HEK293 (cell line): ENCODE results near the gene WNT7A.

ENCODE experiments used
- ZNF133 ChIP-seq: fragments of 450-650 bp; formaldehyde crosslinking; IDR thresholded peaks from 2 replicates; pipeline ENCODE4 v1.5.1; 2016; ENCODE audit warnings: missing biosample characterization, missing genetic modification characterization
- ZNF24 ChIP-seq: fragments of 450-650 bp; formaldehyde crosslinking; IDR thresholded peaks from 2 replicates; pipeline ENCODE4 v1.5.1; 2016; ENCODE audit warnings: missing biosample characterization, missing genetic modification characterization
- ZNF404 ChIP-seq: fragments of 450-650 bp; formaldehyde crosslinking; IDR thresholded peaks from 2 replicates; pipeline ENCODE4 v1.5.1; 2017; ENCODE audit warnings: missing biosample characterization, missing genetic modification characterization
- ZNF670 ChIP-seq: fragments of 450-650 bp; formaldehyde crosslinking; IDR thresholded peaks from 2 replicates; pipeline ENCODE4 v1.5.1; 2016; ENCODE audit warnings: missing biosample characterization, missing genetic modification characterization, low read depth
- ZNF792 ChIP-seq: fragments of 450-650 bp; formaldehyde crosslinking; IDR thresholded peaks from 2 replicates; pipeline ENCODE4 v1.5.1; 2016; ENCODE audit warnings: missing biosample characterization, missing genetic modification characterization
- TF ChIP-seq, protein P1 (sequence below): fragments of 450-650 bp; formaldehyde crosslinking; IDR thresholded peaks from 2 replicates; pipeline ENCODE4 v1.5.1; 2016; ENCODE audit warnings: missing biosample characterization, missing genetic modification characterization
- TF ChIP-seq, protein P2 (sequence below): fragments of 450-650 bp; formaldehyde crosslinking; IDR thresholded peaks from 2 replicates; pipeline ENCODE4 v1.5.1; 2016; ENCODE audit warnings: missing biosample characterization, missing genetic modification characterization
- TF ChIP-seq, protein P3 (sequence below): fragments of 450-650 bp; formaldehyde crosslinking; IDR thresholded peaks from 2 replicates; pipeline ENCODE4 v1.5.1; 2016; ENCODE audit warnings: missing biosample characterization, missing genetic modification characterization
- TF ChIP-seq, protein P4 (sequence below): fragments of 450-650 bp; formaldehyde crosslinking; IDR thresholded peaks from 2 replicates; pipeline ENCODE4 v1.5.1; 2016; ENCODE audit warnings: missing biosample characterization, missing genetic modification characterization, borderline replicate concordance

DNA sequence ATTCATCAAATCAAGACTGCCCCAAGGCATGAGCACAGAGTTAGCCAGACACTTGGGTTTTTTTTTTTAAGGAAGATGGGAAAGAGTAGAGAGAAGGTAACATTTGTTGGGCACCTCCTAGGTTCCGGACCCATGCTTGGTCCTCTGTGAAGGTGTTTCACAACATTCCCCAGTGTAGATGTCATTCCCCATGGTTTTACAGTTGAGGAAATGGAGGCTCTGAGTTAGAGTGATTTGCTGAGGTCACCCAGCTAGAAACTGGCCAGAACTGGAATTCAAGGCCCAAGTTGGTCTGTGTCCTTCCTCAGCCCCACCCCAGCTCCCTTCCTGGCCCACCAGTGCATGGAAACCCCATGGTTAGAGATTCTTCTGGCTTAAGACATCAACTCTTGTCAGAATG is 19.9 kb downstream of the WNT7A start:
- TF ChIP-seq, protein P1, sequence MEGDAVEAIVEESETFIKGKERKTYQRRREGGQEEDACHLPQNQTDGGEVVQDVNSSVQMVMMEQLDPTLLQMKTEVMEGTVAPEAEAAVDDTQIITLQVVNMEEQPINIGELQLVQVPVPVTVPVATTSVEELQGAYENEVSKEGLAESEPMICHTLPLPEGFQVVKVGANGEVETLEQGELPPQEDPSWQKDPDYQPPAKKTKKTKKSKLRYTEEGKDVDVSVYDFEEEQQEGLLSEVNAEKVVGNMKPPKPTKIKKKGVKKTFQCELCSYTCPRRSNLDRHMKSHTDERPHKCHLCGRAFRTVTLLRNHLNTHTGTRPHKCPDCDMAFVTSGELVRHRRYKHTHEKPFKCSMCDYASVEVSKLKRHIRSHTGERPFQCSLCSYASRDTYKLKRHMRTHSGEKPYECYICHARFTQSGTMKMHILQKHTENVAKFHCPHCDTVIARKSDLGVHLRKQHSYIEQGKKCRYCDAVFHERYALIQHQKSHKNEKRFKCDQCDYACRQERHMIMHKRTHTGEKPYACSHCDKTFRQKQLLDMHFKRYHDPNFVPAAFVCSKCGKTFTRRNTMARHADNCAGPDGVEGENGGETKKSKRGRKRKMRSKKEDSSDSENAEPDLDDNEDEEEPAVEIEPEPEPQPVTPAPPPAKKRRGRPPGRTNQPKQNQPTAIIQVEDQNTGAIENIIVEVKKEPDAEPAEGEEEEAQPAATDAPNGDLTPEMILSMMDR (tag by site-specific recombination) = no peak
- TF ChIP-seq ZNF404 (tag by site-specific recombination) = no peak
- no peak for TF ChIP-seq ZNF792
- TF ChIP-seq ZNF133 (tag by site-specific recombination) = no peak
- TF ChIP-seq, protein P2, sequence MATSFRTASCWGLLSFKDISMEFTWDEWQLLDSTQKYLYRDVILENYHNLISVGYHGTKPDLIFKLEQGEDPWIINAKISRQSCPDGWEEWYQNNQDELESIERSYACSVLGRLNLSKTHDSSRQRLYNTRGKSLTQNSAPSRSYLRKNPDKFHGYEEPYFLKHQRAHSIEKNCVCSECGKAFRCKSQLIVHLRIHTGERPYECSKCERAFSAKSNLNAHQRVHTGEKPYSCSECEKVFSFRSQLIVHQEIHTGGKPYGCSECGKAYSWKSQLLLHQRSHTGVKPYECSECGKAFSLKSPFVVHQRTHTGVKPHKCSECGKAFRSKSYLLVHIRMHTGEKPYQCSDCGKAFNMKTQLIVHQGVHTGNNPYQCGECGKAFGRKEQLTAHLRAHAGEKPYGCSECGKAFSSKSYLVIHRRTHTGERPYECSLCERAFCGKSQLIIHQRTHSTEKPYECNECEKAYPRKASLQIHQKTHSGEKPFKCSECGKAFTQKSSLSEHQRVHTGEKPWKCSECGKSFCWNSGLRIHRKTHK (tag by site-specific recombination) = no peak
- TF ChIP-seq, protein P3, sequence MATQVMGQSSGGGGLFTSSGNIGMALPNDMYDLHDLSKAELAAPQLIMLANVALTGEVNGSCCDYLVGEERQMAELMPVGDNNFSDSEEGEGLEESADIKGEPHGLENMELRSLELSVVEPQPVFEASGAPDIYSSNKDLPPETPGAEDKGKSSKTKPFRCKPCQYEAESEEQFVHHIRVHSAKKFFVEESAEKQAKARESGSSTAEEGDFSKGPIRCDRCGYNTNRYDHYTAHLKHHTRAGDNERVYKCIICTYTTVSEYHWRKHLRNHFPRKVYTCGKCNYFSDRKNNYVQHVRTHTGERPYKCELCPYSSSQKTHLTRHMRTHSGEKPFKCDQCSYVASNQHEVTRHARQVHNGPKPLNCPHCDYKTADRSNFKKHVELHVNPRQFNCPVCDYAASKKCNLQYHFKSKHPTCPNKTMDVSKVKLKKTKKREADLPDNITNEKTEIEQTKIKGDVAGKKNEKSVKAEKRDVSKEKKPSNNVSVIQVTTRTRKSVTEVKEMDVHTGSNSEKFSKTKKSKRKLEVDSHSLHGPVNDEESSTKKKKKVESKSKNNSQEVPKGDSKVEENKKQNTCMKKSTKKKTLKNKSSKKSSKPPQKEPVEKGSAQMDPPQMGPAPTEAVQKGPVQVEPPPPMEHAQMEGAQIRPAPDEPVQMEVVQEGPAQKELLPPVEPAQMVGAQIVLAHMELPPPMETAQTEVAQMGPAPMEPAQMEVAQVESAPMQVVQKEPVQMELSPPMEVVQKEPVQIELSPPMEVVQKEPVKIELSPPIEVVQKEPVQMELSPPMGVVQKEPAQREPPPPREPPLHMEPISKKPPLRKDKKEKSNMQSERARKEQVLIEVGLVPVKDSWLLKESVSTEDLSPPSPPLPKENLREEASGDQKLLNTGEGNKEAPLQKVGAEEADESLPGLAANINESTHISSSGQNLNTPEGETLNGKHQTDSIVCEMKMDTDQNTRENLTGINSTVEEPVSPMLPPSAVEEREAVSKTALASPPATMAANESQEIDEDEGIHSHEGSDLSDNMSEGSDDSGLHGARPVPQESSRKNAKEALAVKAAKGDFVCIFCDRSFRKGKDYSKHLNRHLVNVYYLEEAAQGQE (tag by site-specific recombination) = no peak
- TF ChIP-seq ZNF24 (tag by site-specific recombination) = no peak
- TF ChIP-seq, protein P4, sequence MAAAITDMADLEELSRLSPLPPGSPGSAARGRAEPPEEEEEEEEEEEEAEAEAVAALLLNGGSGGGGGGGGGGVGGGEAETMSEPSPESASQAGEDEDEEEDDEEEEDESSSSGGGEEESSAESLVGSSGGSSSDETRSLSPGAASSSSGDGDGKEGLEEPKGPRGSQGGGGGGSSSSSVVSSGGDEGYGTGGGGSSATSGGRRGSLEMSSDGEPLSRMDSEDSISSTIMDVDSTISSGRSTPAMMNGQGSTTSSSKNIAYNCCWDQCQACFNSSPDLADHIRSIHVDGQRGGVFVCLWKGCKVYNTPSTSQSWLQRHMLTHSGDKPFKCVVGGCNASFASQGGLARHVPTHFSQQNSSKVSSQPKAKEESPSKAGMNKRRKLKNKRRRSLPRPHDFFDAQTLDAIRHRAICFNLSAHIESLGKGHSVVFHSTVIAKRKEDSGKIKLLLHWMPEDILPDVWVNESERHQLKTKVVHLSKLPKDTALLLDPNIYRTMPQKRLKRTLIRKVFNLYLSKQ (tag by site-specific recombination) = no peak
- no peak for TF ChIP-seq ZNF670
